H9 (cell line): Measurements from ENCODE around the gene TDRD3. TPM values are rescaled to one million over a fixed set of nuclear protein-coding genes. Genes with fewer than 3 reads are reported as not detected.

Experiments
- DNase-seq: peaks from one replicate; pipeline ENCODE4 v3.0.0-alpha.2; 2017
- H2AFZ ChIP-seq: one replicate; pipeline ENCODE4 v1.6.1; 2013; ENCODE audit warnings: mild to moderate bottlenecking, low read length, control low read depth, moderate library complexity
- H2AK5ac ChIP-seq: 2 replicates; pipeline ENCODE4 v1.6.1; 2013; ENCODE audit warnings: low read length, control low read depth, mixed read lengths; ENCODE audit not compliant: insufficient read length
- H2BK120ac ChIP-seq: one replicate; pipeline ENCODE4 v1.6.1; 2013; ENCODE audit warnings: low read depth, mild to moderate bottlenecking, low read length, control low read depth, inconsistent platforms; ENCODE audit not compliant: poor library complexity, severe bottlenecking
- H2BK12ac ChIP-seq: 2 replicates; pipeline ENCODE4 v1.6.1; 2013; ENCODE audit warnings: low read length, control low read depth, mixed read lengths, low read depth; ENCODE audit not compliant: insufficient read length
- H2BK15ac ChIP-seq: 2 replicates; pipeline ENCODE4 v1.6.1; 2013; ENCODE audit warnings: low read depth, low read length, control low read depth
- H2BK20ac ChIP-seq: one replicate; pipeline ENCODE4 v1.6.1; 2013; ENCODE audit warnings: low read depth, mild to moderate bottlenecking, low read length, control low read depth, inconsistent platforms; ENCODE audit not compliant: poor library complexity, severe bottlenecking
- H2BK5ac ChIP-seq: 2 replicates; pipeline ENCODE4 v1.6.1; 2013; ENCODE audit warnings: low read length, control low read depth, mixed read lengths; ENCODE audit not compliant: insufficient read length
- H3K14ac ChIP-seq: 2 replicates; pipeline ENCODE4 v1.6.1; 2013; ENCODE audit warnings: low read length, control low read depth; ENCODE audit not compliant: insufficient read depth
- H3K18ac ChIP-seq: 2 replicates; pipeline ENCODE4 v1.6.1; 2013; ENCODE audit warnings: low read depth, mild to moderate bottlenecking, mixed read lengths, low read length, control low read depth; ENCODE audit not compliant: insufficient read length
- H3K23ac ChIP-seq: 2 replicates; pipeline ENCODE4 v1.6.1; 2013; ENCODE audit warnings: low read length, control low read depth, mixed read lengths, low read depth; ENCODE audit not compliant: insufficient read length
- H3K23me2 ChIP-seq: 2 replicates; pipeline ENCODE4 v1.6.1; 2013; ENCODE audit warnings: low read depth, mild to moderate bottlenecking, mixed read lengths, low read length, control low read depth; ENCODE audit not compliant: insufficient read length, poor library complexity, severe bottlenecking
- H3K27ac ChIP-seq: 2 replicates; pipeline ENCODE4 v1.5.1; 2013; ENCODE audit warnings: low read length, control low read depth, mixed read lengths, low read depth; ENCODE audit not compliant: insufficient read length
- H3K27me3 ChIP-seq: 2 replicates; pipeline ENCODE4 v1.6.1; 2013; ENCODE audit warnings: low read length, control low read depth, inconsistent platforms; ENCODE audit not compliant: insufficient read depth
- H3K4ac ChIP-seq: 2 replicates; pipeline ENCODE4 v1.6.1; 2013; ENCODE audit warnings: low read depth, mild to moderate bottlenecking, control low read depth, inconsistent platforms, low read length, moderate library complexity
- H3K4me1 ChIP-seq: 2 replicates; pipeline ENCODE4 v1.6.1; 2013; ENCODE audit warnings: low read length, control low read depth, inconsistent platforms; ENCODE audit not compliant: insufficient read depth
- H3K4me2 ChIP-seq: 2 replicates; pipeline ENCODE4 v1.6.1; 2013; ENCODE audit warnings: low read length, control low read depth, mixed read lengths; ENCODE audit not compliant: insufficient read length, insufficient read depth
- H3K56ac ChIP-seq: 2 replicates; pipeline ENCODE4 v1.6.1; 2013; ENCODE audit warnings: low read depth, mild to moderate bottlenecking, mixed read lengths, low read length, control low read depth; ENCODE audit not compliant: insufficient read length
- H3K79me1 ChIP-seq: 2 replicates; pipeline ENCODE4 v1.6.1; 2013; ENCODE audit warnings: low read depth, mild to moderate bottlenecking, moderate library complexity, low read length, control low read depth, inconsistent platforms; ENCODE audit not compliant: insufficient read depth, poor library complexity, severe bottlenecking
- H3K79me2 ChIP-seq: 2 replicates; pipeline ENCODE4 v1.6.1; 2013; ENCODE audit warnings: low read length, control low read depth, inconsistent platforms; ENCODE audit not compliant: insufficient read depth
- H3K9ac ChIP-seq: 2 replicates; pipeline ENCODE4 v1.6.1; 2013; ENCODE audit warnings: low read length, control low read depth, mixed read lengths; ENCODE audit not compliant: insufficient read length; ENCODE audit errors: extremely low read depth
- H3K9me3 ChIP-seq: one replicate; pipeline ENCODE4 v1.6.1; 2013; ENCODE audit warnings: low read depth, low read length, inconsistent platforms; ENCODE audit not compliant: control insufficient read depth
- H3T11ph ChIP-seq: one replicate; pipeline ENCODE4 v1.6.1; 2013; ENCODE audit warnings: mild to moderate bottlenecking, low read length, control low read depth, inconsistent platforms
- H4K20me1 ChIP-seq: one replicate; pipeline ENCODE4 v1.6.1; 2013; ENCODE audit not compliant: control insufficient read depth, insufficient read length, insufficient read depth
- H4K5ac ChIP-seq: 2 replicates; pipeline ENCODE4 v1.6.1; 2013; ENCODE audit warnings: low read depth, mild to moderate bottlenecking, mixed read lengths, low read length, control low read depth; ENCODE audit not compliant: insufficient read length
- H4K8ac ChIP-seq: replicated peaks from 2 replicates; pipeline ENCODE4 v1.6.1; 2013; ENCODE audit warnings: low read length, control low read depth, mixed read lengths, low read depth; ENCODE audit not compliant: insufficient read length
- H4K91ac ChIP-seq: 2 replicates; pipeline ENCODE4 v1.6.1; 2013; ENCODE audit warnings: low read depth, mild to moderate bottlenecking, moderate library complexity, mixed read lengths, low read length, control low read depth; ENCODE audit not compliant: insufficient read length
- H3K27ac Mint-ChIP-seq, 3 experiments: 2 replicates in 2 of 3; 3 replicates in 1 of 3; pipeline ENCODE4 v1.8.0; 2020 to 2021; ENCODE audit warnings: mixed read lengths in 3 of 3, mild to moderate bottlenecking in 1 of 3, moderate library complexity in 1 of 3
- H3K27me3 Mint-ChIP-seq: 2 replicates; pipeline ENCODE4 v1.8.0; 2021; ENCODE audit warnings: low read depth, mild to moderate bottlenecking, moderate library complexity, mixed read lengths
- H3K36me3 Mint-ChIP-seq, 3 experiments: 2 replicates in 2 of 3; 3 replicates in 1 of 3; pipeline ENCODE4 v1.8.0; 2020 to 2021; ENCODE audit warnings: low read depth in 3 of 3, mixed read lengths in 3 of 3; ENCODE audit not compliant: insufficient read depth in 1 of 3
- H3K4me1 Mint-ChIP-seq, 2 experiments: 2 replicates each; pipeline ENCODE4 v1.8.0; 2020; ENCODE audit warnings: mixed read lengths in 2 of 2
- H3K4me3 Mint-ChIP-seq, 2 experiments: 2 replicates in 1 of 2; 3 replicates in 1 of 2; pipeline ENCODE4 v1.8.0; 2020 to 2021; ENCODE audit warnings: mild to moderate bottlenecking in 2 of 2, mixed read lengths in 2 of 2, moderate library complexity in 1 of 2
- H3K9me3 Mint-ChIP-seq, 2 experiments: 2 replicates in 1 of 2; 3 replicates in 1 of 2; pipeline ENCODE4 v1.8.0; 2020; ENCODE audit warnings: mild to moderate bottlenecking in 2 of 2, mixed read lengths in 2 of 2, moderate library complexity in 1 of 2
- CTCF ChIP-seq: fragments of 200-600 bp; sonication (generic); conservative IDR thresholded peaks from 3 replicates; pipeline ENCODE4 v1.8.0; 2021; ENCODE audit warnings: antibody characterized with exemption, mild to moderate bottlenecking
- total RNA-seq: library from RNA; stranded (reverse); gene quantifications from 2 replicates; pipeline ENCODE4 v1.2.1, GENCODE V29; 2021

The TDRD3 gene
- total RNA-seq, 1 experiment from 2014 or later: 16.1 TPM

DNA sequence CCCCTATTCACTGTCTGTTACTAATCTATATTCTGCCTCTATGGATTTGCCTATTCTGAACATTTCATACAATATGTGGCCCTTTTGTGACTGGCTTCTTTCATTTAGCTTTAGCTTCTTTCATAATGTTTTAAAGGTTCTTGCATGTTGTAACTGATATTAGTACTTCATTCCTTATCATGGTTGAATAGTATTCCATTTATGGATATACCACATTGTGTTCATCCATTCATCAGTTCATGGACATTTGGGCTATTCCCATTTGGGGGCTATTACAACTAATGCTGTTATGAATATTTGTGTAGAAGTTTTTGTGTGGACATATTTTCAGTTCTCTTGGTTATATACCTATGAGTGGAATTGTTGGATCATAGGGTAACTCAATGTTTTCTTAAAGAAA, 44.4 kb upstream of the TDRD3 start:
- no peaks in the 10 kb centered on the region; the same call in 1 of the 2 replicates for H3K27me3 Mint-ChIP-seq
- Histone ChIP-seq H3K56ac (no peak overlapping the region), H3K4me1 (no peaks in the 10 kb centered on the region)

More for the DNA sequence above, 44.4 kb upstream of the TDRD3 start:
- Histone ChIP-seq H4K8ac (no peak overlapping the region), H3K27me3 (no peaks in the 10 kb centered on the region), H3K79me2 (0 out of 2 replicates have a peak, but pooled peaks cover 2% of the 10 kb centered on the region), H3K79me1 (no peaks in the 10 kb centered on the region), H3K14ac (no peak overlapping the region), H3K4me2 (no peak overlapping the region), H3K9ac (no peak overlapping the region), H4K5ac (no peak overlapping the region), H2BK5ac (no peak overlapping the region), H3K23me2 (no peaks in the 10 kb centered on the region), H2BK12ac (no peak overlapping the region), H3K27ac (no peak overlapping the region), H2BK15ac (no peak overlapping the region), H4K91ac (no peak overlapping the region), H4K20me1 (no peaks in the 10 kb centered on the region), H3K18ac (no peak overlapping the region), H3K4ac (no peak overlapping the region), H3T11ph (no peak overlapping the region), H2AFZ (no peak overlapping the region), H2AK5ac (no peak overlapping the region), H3K9me3 (no peaks in the 10 kb centered on the region), H3K23ac (no peak overlapping the region), H2BK120ac (no peak overlapping the region), H2BK20ac (no peak overlapping the region)
- Mint-ChIP-seq H3K36me3 (peaks cover 0 to 7% (median 2%) of the 10 kb centered on the region in 3 experiments; a peak in 3 of 7 replicates), H3K9me3 (peaks cover 6 to 7% of the 10 kb centered on the region in 2 experiments; a peak in 3 of 5 replicates), H3K4me3 (no peak overlapping the region), H3K4me1 (peaks cover 6 to 11% of the 10 kb centered on the region in 2 experiments), H3K27ac (no peak overlapping the region)
- no peak for DNase-seq
- TF ChIP-seq CTCF: no peak
